Brain microvascular endothelial cell (primary cell): Measurements from ENCODE around the gene TTC19.
"Not testable (repeated sequence)": the region's sequence is repeated elsewhere in the genome, so short reads cannot be mapped to it uniquely, and the experiment has no call there.

ENCODE experiments used
- DNase-seq: peaks from one replicate; pipeline ENCODE4 v3.0.0-alpha.2; 2020
- H3K27ac ChIP-seq: fragments of 250-450 bp; sonication (Bioruptor Pico); 2 replicates; pipeline ENCODE4 v1.5.1; 2020; ENCODE audit warnings: mild to moderate bottlenecking, moderate library complexity
- H3K27me3 ChIP-seq: fragments of 250-450 bp; sonication (Bioruptor Pico); replicated peaks from 2 replicates; pipeline ENCODE4 v1.5.1; 2020; ENCODE audit warnings: mild to moderate bottlenecking
- H3K36me3 ChIP-seq: fragments of 250-450 bp; sonication (Bioruptor Pico); replicated peaks from 2 replicates; pipeline ENCODE4 v1.5.1; 2020; ENCODE audit warnings: mild to moderate bottlenecking
- H3K4me3 ChIP-seq: 2 replicates; pipeline ENCODE4 v1.5.1; 2011; ENCODE audit warnings: low read depth, mild to moderate bottlenecking, control low read depth, low read length, moderate library complexity
- CTCF ChIP-seq: IDR thresholded peaks from 2 replicates; pipeline ENCODE4 v1.5.1; 2011; ENCODE audit warnings: low read depth, mild to moderate bottlenecking, moderate library complexity, low read length, control low read depth, inconsistent platforms; ENCODE audit errors: missing control alignments
- in situ Hi-C: cut with HindIII; loops from 2 replicates; pipeline ENCODE4 v1.10.0; 2017; ENCODE audit warnings: low sequenced_read_pairs, low pct_ligation_motif_present

The TTC19 gene

DNA sequence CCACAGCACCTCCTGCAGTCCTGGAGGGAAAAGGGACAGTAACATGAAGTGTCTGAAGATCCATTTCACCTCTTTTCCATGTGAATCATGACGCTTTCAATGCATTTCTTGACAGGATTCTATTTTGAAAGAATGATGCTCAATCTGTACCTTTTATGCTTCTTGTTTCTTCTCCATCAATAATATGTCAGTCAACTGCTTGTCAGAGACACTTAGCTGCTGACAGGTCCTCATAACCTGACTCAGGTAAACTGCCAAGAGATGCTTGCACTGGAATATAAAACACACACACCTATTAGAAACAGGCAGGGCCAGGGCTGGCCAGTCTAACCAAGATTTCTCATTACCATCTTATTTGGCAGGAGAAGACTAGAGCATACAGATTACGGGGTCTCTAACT is 21.7 kb upstream of the TTC19 start:
- DNase-seq = no peak
- Histone ChIP-seq H3K27me3 (no peaks in the 10 kb centered on the region), H3K27ac (no peak overlapping the region), H3K4me3 (no peak overlapping the region), H3K36me3 (peaks cover 23% of the 10 kb centered on the region)
- TF ChIP-seq CTCF = no peak
- in situ Hi-C loops = no loop called here

DNA sequence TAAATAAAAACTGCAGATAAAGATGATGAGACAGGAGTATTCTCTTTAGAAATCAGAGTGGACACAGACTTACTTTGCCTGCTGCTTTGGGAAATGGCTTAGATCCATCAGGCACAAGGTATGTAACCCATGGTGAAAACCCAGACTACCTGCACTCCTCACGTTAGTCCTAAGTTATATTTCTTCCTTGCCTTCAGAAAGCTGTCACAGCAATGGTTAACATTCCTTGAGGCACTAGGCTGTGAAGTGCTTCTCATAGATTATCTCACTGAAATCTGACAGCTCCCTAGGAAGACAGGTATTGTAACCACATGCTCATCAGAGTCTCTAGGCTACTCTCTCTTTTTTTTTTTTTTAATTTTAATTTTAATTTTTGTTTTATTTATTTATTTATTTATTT is 21.0 kb upstream of the TTC19 start:
- no peak for TF ChIP-seq CTCF
- Histone ChIP-seq H3K4me3 (no peak overlapping the region), H3K27ac (no peak overlapping the region), H3K27me3 (no peaks in the 10 kb centered on the region), H3K36me3 (peaks cover 23% of the 10 kb centered on the region)
- DNase-seq = no peak
- in situ Hi-C loops = no loop called here

GRCh38 chr17:15979013-15979412 is 20.6 kb upstream of the TTC19 start:
- H3K27ac ChIP-seq, in situ Hi-C loops, DNase-seq, H3K27me3 ChIP-seq, H3K4me3 ChIP-seq: not testable (repeated sequence)
- peaks cover 23% of the 10 kb centered on the region for H3K36me3 ChIP-seq

GRCh38 chr17:15981208-15981607 is 18.4 kb upstream of the TTC19 start:
- no peak for TF ChIP-seq CTCF
- peak overlapping the region; percentile 70 for H3K27ac ChIP-seq
- DNase-seq = no peak
- H3K36me3 ChIP-seq = peaks cover 21% of the 10 kb centered on the region
- no peaks in the 10 kb centered on the region for H3K27me3 ChIP-seq
- H3K4me3 ChIP-seq = no peak overlapping the region
- in situ Hi-C loops = no loop called here

GRCh38 chr17:15981646-15982580 is 17.7 kb upstream of the TTC19 start:
- Histone ChIP-seq H3K36me3 (peaks cover 22% of the 10 kb centered on the region), H3K4me3 (no peak overlapping the region), H3K27ac (peak overlapping the region; percentile 70), H3K27me3 (no peaks in the 10 kb centered on the region)
- peak; percentile 51 for DNase-seq
- in situ Hi-C loops = no loop called here
- TF ChIP-seq CTCF = no peak

DNA sequence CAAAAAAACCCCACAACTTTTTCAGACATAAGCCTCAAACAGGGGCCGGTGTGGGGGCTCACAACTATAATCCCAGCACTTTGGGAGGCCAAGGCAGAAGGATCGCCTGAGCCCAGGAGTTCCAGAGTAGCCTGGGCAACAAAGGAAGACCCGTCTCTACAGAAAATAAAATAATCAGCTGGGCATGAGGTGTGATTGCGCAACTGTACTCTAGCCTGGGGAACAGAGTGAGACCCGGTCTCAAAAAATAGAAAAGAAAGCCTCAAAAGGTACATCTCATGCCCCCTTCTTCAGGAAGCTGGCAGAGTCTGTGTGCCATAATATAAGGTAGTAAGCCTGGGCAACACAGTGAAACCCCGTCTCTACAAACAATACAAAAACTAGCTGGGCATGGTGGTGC is 3.3 kb upstream of the TTC19 start:
- Histone ChIP-seq H3K27me3 (no peaks in the 10 kb centered on the region), H3K4me3 (no peak overlapping the region), H3K36me3 (peaks cover 3% of the 10 kb centered on the region), H3K27ac (no peak overlapping the region)
- no peak for DNase-seq
- in situ Hi-C loops = no loop called here
- TF ChIP-seq CTCF = no peak
